H9 (cell line): ENCODE results near the gene CYP24A1. TPM values are rescaled to one million over a fixed set of nuclear protein-coding genes. Genes with fewer than 3 reads are reported as not detected.

Source experiments
- DNase-seq: peaks from one replicate; pipeline ENCODE4 v3.0.0-alpha.2; 2017
- H2AFZ ChIP-seq: one replicate; pipeline ENCODE4 v1.6.1; 2013; ENCODE audit warnings: mild to moderate bottlenecking, low read length, control low read depth, moderate library complexity
- H2AK5ac ChIP-seq: 2 replicates; pipeline ENCODE4 v1.6.1; 2013; ENCODE audit warnings: low read length, control low read depth, mixed read lengths; ENCODE audit not compliant: insufficient read length
- H2BK120ac ChIP-seq: one replicate; pipeline ENCODE4 v1.6.1; 2013; ENCODE audit warnings: low read depth, mild to moderate bottlenecking, low read length, control low read depth, inconsistent platforms; ENCODE audit not compliant: poor library complexity, severe bottlenecking
- H2BK12ac ChIP-seq: 2 replicates; pipeline ENCODE4 v1.6.1; 2013; ENCODE audit warnings: low read length, control low read depth, mixed read lengths, low read depth; ENCODE audit not compliant: insufficient read length
- H2BK15ac ChIP-seq: 2 replicates; pipeline ENCODE4 v1.6.1; 2013; ENCODE audit warnings: low read depth, low read length, control low read depth
- H2BK20ac ChIP-seq: one replicate; pipeline ENCODE4 v1.6.1; 2013; ENCODE audit warnings: low read depth, mild to moderate bottlenecking, low read length, control low read depth, inconsistent platforms; ENCODE audit not compliant: poor library complexity, severe bottlenecking
- H2BK5ac ChIP-seq: 2 replicates; pipeline ENCODE4 v1.6.1; 2013; ENCODE audit warnings: low read length, control low read depth, mixed read lengths; ENCODE audit not compliant: insufficient read length
- H3K14ac ChIP-seq: 2 replicates; pipeline ENCODE4 v1.6.1; 2013; ENCODE audit warnings: low read length, control low read depth; ENCODE audit not compliant: insufficient read depth
- H3K18ac ChIP-seq: 2 replicates; pipeline ENCODE4 v1.6.1; 2013; ENCODE audit warnings: low read depth, mild to moderate bottlenecking, mixed read lengths, low read length, control low read depth; ENCODE audit not compliant: insufficient read length
- H3K23ac ChIP-seq: 2 replicates; pipeline ENCODE4 v1.6.1; 2013; ENCODE audit warnings: low read length, control low read depth, mixed read lengths, low read depth; ENCODE audit not compliant: insufficient read length
- H3K23me2 ChIP-seq: 2 replicates; pipeline ENCODE4 v1.6.1; 2013; ENCODE audit warnings: low read depth, mild to moderate bottlenecking, mixed read lengths, low read length, control low read depth; ENCODE audit not compliant: insufficient read length, poor library complexity, severe bottlenecking
- H3K27ac ChIP-seq: 2 replicates; pipeline ENCODE4 v1.5.1; 2013; ENCODE audit warnings: low read length, control low read depth, mixed read lengths, low read depth; ENCODE audit not compliant: insufficient read length
- H3K27me3 ChIP-seq: 2 replicates; pipeline ENCODE4 v1.6.1; 2013; ENCODE audit warnings: low read length, control low read depth, inconsistent platforms; ENCODE audit not compliant: insufficient read depth
- H3K4ac ChIP-seq: 2 replicates; pipeline ENCODE4 v1.6.1; 2013; ENCODE audit warnings: low read depth, mild to moderate bottlenecking, control low read depth, inconsistent platforms, low read length, moderate library complexity
- H3K4me1 ChIP-seq: 2 replicates; pipeline ENCODE4 v1.6.1; 2013; ENCODE audit warnings: low read length, control low read depth, inconsistent platforms; ENCODE audit not compliant: insufficient read depth
- H3K4me2 ChIP-seq: 2 replicates; pipeline ENCODE4 v1.6.1; 2013; ENCODE audit warnings: low read length, control low read depth, mixed read lengths; ENCODE audit not compliant: insufficient read length, insufficient read depth
- H3K56ac ChIP-seq: 2 replicates; pipeline ENCODE4 v1.6.1; 2013; ENCODE audit warnings: low read depth, mild to moderate bottlenecking, mixed read lengths, low read length, control low read depth; ENCODE audit not compliant: insufficient read length
- H3K79me1 ChIP-seq: 2 replicates; pipeline ENCODE4 v1.6.1; 2013; ENCODE audit warnings: low read depth, mild to moderate bottlenecking, moderate library complexity, low read length, control low read depth, inconsistent platforms; ENCODE audit not compliant: insufficient read depth, poor library complexity, severe bottlenecking
- H3K79me2 ChIP-seq: 2 replicates; pipeline ENCODE4 v1.6.1; 2013; ENCODE audit warnings: low read length, control low read depth, inconsistent platforms; ENCODE audit not compliant: insufficient read depth
- H3K9ac ChIP-seq: 2 replicates; pipeline ENCODE4 v1.6.1; 2013; ENCODE audit warnings: low read length, control low read depth, mixed read lengths; ENCODE audit not compliant: insufficient read length; ENCODE audit errors: extremely low read depth
- H3K9me3 ChIP-seq: one replicate; pipeline ENCODE4 v1.6.1; 2013; ENCODE audit warnings: low read depth, low read length, inconsistent platforms; ENCODE audit not compliant: control insufficient read depth
- H3T11ph ChIP-seq: one replicate; pipeline ENCODE4 v1.6.1; 2013; ENCODE audit warnings: mild to moderate bottlenecking, low read length, control low read depth, inconsistent platforms
- H4K20me1 ChIP-seq: one replicate; pipeline ENCODE4 v1.6.1; 2013; ENCODE audit not compliant: control insufficient read depth, insufficient read length, insufficient read depth
- H4K5ac ChIP-seq: 2 replicates; pipeline ENCODE4 v1.6.1; 2013; ENCODE audit warnings: low read depth, mild to moderate bottlenecking, mixed read lengths, low read length, control low read depth; ENCODE audit not compliant: insufficient read length
- H4K8ac ChIP-seq: replicated peaks from 2 replicates; pipeline ENCODE4 v1.6.1; 2013; ENCODE audit warnings: low read length, control low read depth, mixed read lengths, low read depth; ENCODE audit not compliant: insufficient read length
- H4K91ac ChIP-seq: 2 replicates; pipeline ENCODE4 v1.6.1; 2013; ENCODE audit warnings: low read depth, mild to moderate bottlenecking, moderate library complexity, mixed read lengths, low read length, control low read depth; ENCODE audit not compliant: insufficient read length
- H3K27ac Mint-ChIP-seq, 3 experiments: 2 replicates in 2 of 3; 3 replicates in 1 of 3; pipeline ENCODE4 v1.8.0; 2020 to 2021; ENCODE audit warnings: mixed read lengths in 3 of 3, mild to moderate bottlenecking in 1 of 3, moderate library complexity in 1 of 3
- H3K27me3 Mint-ChIP-seq: 2 replicates; pipeline ENCODE4 v1.8.0; 2021; ENCODE audit warnings: low read depth, mild to moderate bottlenecking, moderate library complexity, mixed read lengths
- H3K36me3 Mint-ChIP-seq, 3 experiments: 2 replicates in 2 of 3; 3 replicates in 1 of 3; pipeline ENCODE4 v1.8.0; 2020 to 2021; ENCODE audit warnings: low read depth in 3 of 3, mixed read lengths in 3 of 3; ENCODE audit not compliant: insufficient read depth in 1 of 3
- H3K4me1 Mint-ChIP-seq, 2 experiments: 2 replicates each; pipeline ENCODE4 v1.8.0; 2020; ENCODE audit warnings: mixed read lengths in 2 of 2
- H3K4me3 Mint-ChIP-seq, 2 experiments: 2 replicates in 1 of 2; 3 replicates in 1 of 2; pipeline ENCODE4 v1.8.0; 2020 to 2021; ENCODE audit warnings: mild to moderate bottlenecking in 2 of 2, mixed read lengths in 2 of 2, moderate library complexity in 1 of 2
- H3K9me3 Mint-ChIP-seq, 2 experiments: 2 replicates in 1 of 2; 3 replicates in 1 of 2; pipeline ENCODE4 v1.8.0; 2020; ENCODE audit warnings: mild to moderate bottlenecking in 2 of 2, mixed read lengths in 2 of 2, moderate library complexity in 1 of 2
- CTCF ChIP-seq: fragments of 200-600 bp; sonication (generic); conservative IDR thresholded peaks from 3 replicates; pipeline ENCODE4 v1.8.0; 2021; ENCODE audit warnings: antibody characterized with exemption, mild to moderate bottlenecking
- WGBS: extraction: QIAGEN DNeasy Blood & Tissue Kit; methylation state at CpG from one replicate; pipeline ENCODE4 v1.1.7; 2013; ENCODE audit warnings: missing lambda C conversion rate, low lambda C conversion rate, mixed read lengths; ENCODE audit not compliant: insufficient read length; ENCODE audit errors: extremely low coverage; 5-methylcytosine and 5-hydroxymethylcytosine counted together
- total RNA-seq: library from RNA; stranded (reverse); gene quantifications from 2 replicates; pipeline ENCODE4 v1.2.1, GENCODE V29; 2021

Gene CYP24A1
- total RNA-seq, 1 experiment from 2014 or later = not detected

- Histone ChIP-seq H3K4me1 (no peaks in the 10 kb centered on the region), H4K8ac (no peak overlapping the region), H2AK5ac (no peak overlapping the region), H3K79me1 (no peaks in the 10 kb centered on the region), H3K4me2 (no peak overlapping the region), H3T11ph (no peak overlapping the region), H2AFZ (no peak overlapping the region), H3K56ac (no peak overlapping the region), H2BK12ac (no peak overlapping the region), H2BK120ac (no peak overlapping the region), H3K18ac (no peak overlapping the region), H3K23me2 (no peaks in the 10 kb centered on the region), H2BK5ac (no peak overlapping the region), H4K5ac (no peak overlapping the region), H2BK15ac (no peak overlapping the region), H2BK20ac (no peak overlapping the region), H3K79me2 (no peaks in the 10 kb centered on the region), H3K23ac (no peak overlapping the region), H3K14ac (no peak overlapping the region), H4K91ac (no peak overlapping the region), H3K27ac (no peak overlapping the region), H4K20me1 (no peaks in the 10 kb centered on the region), H3K9ac (no peak overlapping the region), H3K4ac (no peak overlapping the region), H3K9me3 (no peaks in the 10 kb centered on the region), H3K27me3 (no peaks in the 10 kb centered on the region)
- Mint-ChIP-seq H3K9me3 (peaks cover 3 to 7% of the 10 kb centered on the region in 2 experiments; a peak in 3 of 5 replicates), H3K4me3 (no peak overlapping the region), H3K4me1 (no peaks in the 10 kb centered on the region), H3K27ac (no peak overlapping the region), H3K36me3 (no peaks in the 10 kb centered on the region; a peak in 1 of 7 replicates), H3K27me3 (no peaks in the 10 kb centered on the region)
- TF ChIP-seq CTCF = no peak
- DNase-seq = no peak
- WGBS = no CpG with 5 or more reads among the region's 7 CpGs
Observed at GRCh38 chr20:54139188-54139587, 34.6 kb downstream of the CYP24A1 start.
